ENCODE data around the gene PROK1.

- TF ChIP-seq CTCF (IDR thresholded peaks at IDR 0.05) (no peak), POLR2A (IDR thresholded peaks at IDR 0.05) (no peak)
These were observed 20.0 kb upstream of the PROK1 start for GRCh38 chr1:110430901-110431300.

Data from prostate gland (tissue), 2 donors.